Vagina (tissue), 2 donors: ENCODE data around the gene PLEKHA8.

ENCODE experiments used
- CTCF ChIP-seq, 3 experiments: fragments of 450-650 bp in 2 of 3; fragments of 200-600 bp in 1 of 3; sonication (generic) in 1 of 3; IDR thresholded peaks; one replicate each; pipeline ENCODE4 v1.5.1; 2017 to 2019; ENCODE audit warnings: antibody characterized with exemption in 3 of 3, mild to moderate bottlenecking in 2 of 3, moderate library complexity in 2 of 3
- POLR2A ChIP-seq, 2 donors: fragments of 450-650 bp; IDR thresholded peaks; one replicate each; pipeline ENCODE4 v1.6.1; 2017; ENCODE audit warnings: antibody characterized with exemption in 2 of 2, mild to moderate bottlenecking in 2 of 2, moderate library complexity in 2 of 2

GRCh38 chr7:30148951-30149459 lies 120.8 kb downstream of the PLEKHA8 start:
- TF ChIP-seq CTCF (IDR thresholded peaks at IDR 0.05): no peak
- TF ChIP-seq POLR2A (IDR thresholded peaks at IDR 0.05): no peak
